HG03025 (cell line): ENCODE data around the gene GPR32.
"Not testable (repeated sequence)": the region's sequence is repeated elsewhere in the genome, so short reads cannot be mapped to it uniquely, and the experiment has no call there.

Experiments used
- ATAC-seq: cut with Tn5 transposase; IDR thresholded peaks from one replicate; pipeline ENCODE4 v1.9.1; 2021; ENCODE audit warnings: mild to moderate bottlenecking, moderate library complexity; ENCODE audit not compliant: unreplicated experiment, low FRiP score

The GPR32 gene

DNA sequence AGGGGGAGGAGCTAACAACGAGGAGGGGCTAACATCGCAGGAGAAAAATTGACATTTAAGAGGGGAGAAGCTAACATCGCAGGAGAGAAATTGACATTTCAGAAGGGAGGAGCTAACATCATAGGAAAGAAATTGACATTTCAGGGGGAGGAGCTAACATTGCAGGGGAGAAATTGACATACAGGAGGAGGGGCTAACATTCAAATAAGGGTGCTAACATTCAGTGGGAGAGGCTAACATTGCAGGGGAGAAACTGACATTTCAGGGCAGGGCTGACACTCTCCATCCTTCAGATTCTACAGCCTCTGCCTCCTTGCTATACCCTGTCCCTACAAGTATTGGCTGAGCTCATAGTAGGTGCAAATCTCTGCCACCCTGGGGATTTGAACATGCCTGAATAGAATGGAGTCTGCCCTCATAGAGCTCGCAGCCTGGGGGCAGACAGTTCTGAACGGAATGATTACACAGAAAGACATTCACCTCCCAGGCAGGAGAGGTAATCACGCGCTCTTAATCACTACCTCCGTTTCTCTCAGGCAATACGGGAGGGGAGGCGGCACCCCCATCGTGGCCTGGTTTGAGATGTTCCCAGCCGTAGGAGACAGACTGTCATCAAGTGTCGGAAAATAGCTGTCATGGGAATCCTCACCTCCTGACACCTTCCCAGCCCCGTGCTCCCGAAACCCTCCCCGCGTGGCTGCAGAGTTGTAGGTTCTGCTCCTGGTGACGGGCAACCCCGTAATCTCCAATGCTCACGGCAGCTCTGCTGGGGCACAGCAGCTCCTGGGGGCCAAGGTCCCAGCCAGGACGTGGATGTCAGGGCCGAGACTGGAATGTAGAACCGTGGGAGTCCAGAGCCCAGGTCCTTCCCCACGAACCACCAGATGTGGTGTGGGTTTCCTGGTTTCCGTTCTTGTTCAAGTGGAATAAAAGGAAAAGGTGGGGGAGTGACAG is 9.5 kb downstream of the GPR32 start:
- ATAC-seq = no peak

DNA sequence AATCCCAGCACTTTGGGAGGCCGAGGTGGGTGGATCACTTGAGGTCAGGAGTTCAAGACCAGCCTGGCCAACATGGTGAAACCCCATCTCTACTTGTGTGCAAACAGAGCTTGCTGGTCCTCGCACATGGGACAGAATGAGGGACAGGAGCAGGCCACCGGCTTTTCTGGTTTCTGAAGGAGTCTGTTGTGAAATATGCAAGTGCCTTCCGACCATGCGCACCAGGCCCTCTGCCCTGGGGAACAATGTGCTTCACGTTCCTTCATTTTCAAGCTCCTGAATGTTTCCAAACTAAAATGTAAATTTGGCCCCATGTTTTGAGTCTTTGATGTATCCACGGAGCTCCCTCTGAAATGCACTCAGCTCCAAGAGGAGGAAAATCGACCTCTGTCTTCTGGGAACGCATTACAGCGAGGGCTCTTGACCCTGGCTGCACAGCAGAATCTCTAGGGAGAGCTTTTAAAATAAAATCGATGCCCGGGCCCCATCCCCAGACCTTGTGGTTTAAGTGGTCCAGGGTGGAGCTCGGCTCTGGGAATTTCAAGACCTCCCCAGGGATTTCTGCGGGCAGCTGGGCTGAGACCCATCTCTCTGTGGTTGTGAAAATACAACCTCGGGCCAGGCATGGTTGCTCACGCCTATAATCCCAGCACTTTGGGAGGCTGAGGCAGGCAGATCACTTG is 10.6 kb downstream of the GPR32 start:
- ATAC-seq = no peak

DNA sequence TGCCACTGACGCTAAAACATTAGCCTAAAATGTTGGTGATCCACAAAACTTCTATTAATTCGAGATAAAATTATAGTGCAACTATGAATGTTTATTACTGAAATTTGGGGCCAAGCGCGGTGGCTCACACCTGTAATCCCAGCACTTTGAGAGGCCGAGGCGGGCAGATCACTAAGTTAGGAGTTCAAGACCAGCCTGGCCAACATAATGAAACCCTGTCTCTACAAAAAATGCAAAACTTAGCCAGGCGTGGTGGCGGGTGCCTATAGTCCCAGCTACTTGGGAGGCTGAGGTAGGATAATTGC is 13.5 kb downstream of the GPR32 start:
- ATAC-seq = not testable (repeated sequence)

DNA sequence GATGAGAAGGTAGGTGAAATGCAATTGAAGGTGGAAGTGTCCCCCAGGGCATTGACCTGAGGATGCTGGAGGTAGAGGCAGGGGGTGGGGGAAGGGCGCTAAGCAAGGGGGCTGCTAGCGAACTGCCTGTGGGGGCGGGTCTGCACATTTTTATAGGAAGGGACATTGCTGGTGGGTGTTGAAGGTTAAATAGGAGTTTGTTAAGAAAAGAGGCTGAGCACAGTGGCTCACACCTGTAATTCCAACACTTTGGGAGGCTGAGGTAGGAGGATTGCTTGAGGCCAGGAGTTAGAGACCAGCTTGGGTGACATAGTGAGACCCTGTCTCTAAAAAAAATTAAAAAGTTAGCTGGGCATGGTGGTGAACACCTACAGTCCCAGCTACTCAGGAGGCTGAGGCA is 14.4 kb downstream of the GPR32 start:
- ATAC-seq = no peak

DNA sequence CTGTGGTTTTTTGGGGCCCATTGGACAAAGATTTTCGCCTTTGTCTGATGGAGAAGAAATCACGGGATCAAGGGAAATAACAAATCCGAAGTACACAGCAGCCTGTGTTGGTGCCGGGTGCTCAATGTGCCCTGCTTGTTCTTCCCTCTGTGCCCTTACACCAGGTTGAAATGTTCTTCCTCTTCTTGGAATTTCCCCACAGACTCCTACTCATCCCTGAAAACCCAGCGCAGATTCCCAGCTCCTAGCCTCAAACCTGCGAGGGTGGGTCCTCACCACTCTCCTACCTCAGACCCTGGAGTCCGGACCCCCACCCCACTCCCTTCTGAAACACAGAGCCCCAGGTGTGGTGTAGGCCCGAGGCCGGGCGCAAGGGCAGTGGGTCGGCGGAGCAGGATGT is 15.1 kb downstream of the GPR32 start:
- ATAC-seq = no peak

DNA sequence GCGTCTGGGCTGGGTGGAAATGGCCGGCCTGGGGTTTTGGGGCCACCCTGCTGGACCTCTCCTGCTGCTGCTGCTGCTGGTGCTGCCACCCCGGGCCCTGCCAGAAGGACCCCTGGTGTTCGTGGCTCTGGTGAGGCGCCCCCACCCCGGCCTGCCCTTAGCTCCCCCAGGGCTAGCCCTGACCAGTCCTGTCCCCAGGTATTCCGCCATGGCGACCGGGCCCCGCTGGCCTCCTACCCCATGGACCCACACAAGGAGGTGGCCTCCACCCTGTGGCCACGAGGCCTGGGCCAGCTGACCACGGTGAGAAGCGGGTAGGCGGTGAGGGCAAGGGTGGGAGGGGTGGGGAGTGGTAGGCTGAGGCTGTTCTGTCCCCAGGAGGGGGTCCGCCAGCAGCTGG is 20.1 kb downstream of the GPR32 start, which contains the start of gene ACP4:
Gene ACP4 (plus strand): TSS at position 20 of the 400 bp plus-strand sequence. CDS start 0 bp downstream, at position 20.
- no peak for ATAC-seq

DNA sequence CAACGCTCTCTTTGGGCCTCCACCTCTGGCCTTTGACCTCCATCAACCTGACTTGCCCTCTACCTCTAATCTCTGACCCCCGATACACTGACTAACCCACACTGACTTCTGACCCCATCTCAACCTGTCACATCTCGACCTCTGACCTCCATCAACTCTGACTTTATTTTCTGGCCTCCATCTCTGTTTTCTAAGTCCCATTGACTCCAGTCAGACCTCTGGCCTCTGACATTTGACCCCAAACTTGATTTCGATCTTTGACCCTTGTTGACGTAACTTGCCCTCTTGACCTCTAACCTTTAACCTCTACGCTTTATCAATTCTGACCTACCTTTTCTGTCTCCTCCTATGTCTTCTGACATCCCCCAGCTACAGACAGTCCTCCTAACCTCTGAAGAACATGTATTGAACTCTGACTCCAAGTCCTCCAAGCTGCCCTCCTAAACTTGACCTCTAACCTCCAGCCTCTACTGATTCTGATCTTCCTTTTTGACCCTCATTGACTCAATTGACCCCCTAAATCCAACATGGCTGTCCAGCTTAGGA is 20.7 kb downstream of the GPR32 start:
- ATAC-seq = no peak

DNA sequence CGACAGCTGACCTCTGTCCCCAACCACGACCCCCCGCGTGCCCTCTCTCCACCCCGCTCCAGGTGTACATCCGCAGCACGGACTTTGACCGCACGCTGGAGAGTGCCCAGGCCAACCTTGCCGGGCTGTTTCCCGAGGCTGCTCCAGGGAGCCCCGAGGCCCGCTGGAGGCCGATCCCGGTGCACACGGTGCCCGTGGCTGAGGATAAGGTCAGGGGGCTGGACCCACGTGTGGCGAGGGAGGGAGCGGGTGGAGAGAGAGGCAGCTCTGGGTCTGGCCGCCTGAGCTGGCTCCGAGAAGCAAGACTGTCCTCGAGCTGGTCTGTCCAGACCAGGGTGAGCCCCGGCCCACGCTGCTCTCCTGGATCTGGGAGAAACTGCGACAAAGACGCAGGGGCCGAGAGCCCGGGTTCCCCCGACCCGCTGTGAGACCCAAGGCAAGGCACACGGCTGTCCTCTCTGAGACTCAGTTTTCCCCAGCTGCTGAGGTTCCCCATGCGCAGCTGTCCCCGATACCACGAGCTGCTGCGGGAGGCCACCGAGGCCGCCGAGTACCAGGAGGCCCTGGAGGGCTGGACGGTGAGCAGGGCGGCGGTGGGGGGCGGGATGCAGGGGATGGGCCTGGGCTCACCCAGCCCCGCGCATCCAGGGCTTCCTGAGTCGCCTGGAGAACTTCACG is 21.5 kb downstream of the GPR32 start:
- no peak for ATAC-seq

DNA sequence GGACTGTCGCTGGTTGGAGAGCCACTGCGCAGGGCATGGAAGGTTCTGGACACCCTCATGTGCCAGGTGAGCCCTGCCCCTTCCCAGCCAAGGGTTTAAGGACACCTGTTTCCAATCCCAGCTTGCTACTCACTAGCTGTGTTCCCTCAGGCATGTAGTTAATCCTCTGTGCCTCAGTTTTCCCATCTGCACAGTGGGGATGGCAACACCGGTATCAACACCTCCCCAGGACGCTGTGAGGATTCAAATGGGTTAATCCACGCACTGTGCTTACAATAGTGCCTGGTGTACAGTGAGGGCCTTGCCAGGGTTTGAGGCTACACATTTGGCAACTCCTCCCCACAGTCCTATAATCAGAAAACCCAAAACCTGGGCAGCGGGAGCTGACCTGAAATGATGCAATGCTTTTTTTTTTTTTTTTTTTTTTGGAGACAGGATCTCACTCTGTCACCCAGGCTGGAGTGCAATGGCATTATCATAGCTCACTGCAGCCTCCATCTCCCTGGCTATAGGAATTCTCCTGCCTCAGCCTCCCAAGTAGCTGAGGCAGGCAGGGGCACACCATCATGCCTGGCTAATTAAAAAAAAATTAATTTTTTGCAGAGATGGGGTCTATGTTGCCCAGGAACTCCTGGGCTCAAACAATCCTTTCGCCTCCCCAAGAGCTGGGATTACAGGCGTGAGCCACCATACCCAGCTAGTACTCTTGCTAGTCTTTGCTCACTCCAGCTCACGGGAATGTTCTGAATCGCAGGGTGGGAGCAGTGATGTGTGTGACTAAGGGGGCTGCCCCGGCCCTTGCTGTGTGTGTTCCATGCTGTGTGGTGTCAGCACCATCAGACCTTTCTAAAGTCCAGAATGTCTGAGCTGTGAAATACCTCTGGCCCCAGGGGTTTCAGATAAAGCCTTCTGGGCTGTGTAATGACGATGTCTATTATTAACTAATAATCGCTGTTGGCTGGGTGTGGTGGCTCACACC is 22.3 kb downstream of the GPR32 start:
- no peak for ATAC-seq

DNA sequence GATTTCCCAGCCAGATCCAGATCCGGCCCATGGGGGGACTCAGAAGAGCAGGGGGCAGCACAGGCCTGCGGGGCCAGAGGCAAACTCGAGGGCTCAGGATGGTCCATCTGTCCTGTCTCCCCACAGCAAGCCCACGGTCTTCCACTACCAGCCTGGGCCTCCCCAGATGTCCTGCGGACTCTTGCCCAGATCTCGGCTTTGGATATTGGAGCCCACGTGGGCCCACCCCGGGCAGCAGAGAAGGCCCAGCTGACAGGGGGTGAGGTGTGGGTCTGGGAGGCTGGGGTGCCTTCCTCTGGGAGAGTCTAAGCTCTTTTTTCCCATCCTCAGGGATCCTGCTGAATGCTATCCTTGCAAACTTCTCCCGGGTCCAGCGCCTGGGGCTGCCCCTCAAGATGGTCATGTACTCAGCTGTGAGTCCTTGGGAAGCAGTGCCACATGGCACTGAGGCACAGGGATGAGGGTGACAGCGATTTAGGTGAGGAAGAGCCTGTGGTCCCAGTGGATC is 23.3 kb downstream of the GPR32 start:
- no peak for ATAC-seq

DNA sequence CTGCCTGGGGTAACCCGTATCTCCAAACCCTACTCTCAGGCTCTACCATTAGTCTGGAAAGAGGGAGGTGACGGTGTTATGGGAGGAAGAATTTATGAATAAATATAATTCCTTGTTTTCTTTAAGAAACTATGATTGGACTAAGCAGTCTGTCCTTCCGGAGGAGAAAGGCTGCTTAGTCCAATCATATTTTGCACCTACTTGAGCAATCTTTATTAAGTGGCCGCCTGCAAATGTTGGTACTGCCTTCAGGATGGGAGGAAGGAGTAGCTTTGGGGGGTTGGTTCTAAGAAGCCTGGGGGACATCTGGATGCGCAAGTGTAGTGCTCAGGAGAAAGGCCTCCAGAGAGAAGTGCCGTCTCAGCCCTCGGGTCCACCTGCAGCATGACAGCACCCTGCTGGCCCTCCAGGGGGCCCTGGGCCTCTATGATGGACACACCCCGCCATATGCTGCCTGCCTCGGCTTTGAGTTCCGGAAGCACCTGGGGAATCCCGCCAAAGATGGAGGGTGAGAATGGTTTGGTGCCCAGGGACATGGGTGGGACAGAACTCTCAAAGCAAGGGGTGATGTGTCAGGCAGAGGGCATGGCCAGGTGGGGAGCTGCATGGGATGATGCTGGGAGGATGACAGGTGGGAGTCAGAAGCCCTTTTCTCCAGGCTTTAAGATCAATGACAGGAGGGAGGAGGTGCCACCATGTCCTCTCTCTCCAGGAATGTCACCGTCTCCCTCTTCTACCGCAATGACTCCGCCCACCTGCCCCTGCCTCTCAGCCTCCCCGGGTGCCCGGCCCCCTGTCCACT is 24.0 kb downstream of the GPR32 start:
- ATAC-seq = no peak

DNA sequence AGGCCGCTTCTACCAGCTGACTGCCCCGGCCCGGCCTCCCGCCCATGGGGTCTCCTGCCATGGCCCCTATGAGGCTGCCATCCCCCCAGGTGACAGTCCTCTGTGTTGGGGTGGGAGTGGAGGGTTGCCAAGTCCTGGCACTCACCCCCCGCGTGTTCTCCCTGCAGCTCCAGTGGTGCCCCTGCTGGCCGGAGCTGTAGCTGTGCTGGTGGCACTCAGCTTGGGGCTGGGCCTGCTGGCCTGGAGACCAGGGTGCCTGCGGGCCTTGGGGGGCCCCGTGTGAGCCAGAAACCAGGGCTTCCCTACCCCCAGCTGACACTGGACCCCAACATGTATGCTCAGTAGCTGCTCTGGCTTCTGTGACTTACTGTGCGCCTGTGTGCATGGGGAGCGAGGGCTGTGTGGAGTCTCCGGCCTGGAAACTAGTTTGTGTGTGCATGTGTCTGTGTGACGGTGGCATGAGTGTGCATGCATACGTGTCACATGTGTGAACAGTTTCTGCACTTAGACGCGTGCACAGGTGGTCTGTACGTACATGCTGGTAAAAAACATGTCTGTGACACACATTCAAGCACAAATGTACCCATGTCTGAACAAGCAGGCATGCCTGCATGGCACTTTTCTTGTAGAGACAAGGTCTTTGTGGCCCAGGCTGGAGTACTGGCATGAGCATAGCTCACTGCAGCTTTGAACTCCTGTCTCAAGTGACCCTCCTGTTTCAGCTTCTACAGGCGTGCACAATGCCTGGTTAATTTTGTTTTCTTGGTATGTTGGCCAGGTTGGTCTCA is 24.8 kb downstream of the GPR32 start:
- ATAC-seq = no peak

DNA sequence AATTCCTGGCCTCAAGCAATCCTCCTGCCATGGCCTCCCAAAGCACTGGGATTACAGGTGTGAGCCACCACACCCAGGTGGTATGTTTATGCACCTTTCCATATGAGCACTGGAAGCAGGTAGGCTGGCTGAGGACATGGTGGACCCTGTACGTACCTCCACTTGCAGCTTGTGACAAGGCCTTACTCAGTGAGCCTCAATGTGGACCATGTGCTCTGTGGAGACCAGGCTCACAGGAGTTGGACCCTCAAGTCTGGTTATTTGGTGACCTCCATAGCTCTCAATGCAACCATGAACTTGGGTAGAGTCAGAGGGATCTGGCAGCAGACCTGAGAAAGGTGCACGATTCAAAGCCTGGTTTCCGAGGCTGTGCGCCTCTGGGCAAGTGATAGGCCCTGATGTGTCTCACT is 25.4 kb downstream of the GPR32 start:
- no peak for ATAC-seq

DNA sequence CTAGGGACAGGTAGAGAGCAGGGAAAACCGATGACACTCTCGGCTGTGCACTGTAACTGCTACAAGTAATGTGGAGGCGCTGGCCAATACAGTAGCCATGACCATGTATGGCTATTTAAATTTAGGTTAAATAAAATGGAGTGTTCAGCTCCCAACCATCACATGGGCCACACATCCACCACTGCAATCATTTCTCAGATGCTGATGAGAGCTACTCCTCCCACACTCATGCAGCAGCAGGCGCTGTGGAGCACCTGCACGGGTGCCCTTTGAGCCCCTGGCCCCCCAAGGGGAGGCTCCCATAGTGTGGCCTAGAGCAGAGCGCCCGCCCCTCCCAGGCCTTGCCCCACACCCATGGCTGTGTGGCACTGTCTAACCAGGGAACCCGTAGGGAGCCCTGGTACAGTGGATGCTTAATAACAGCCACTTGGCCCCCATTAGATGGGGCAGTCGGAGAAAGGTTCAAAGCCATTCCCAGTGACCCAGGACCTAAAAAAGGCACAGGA is 25.9 kb downstream of the GPR32 start:
- no peak for ATAC-seq

DNA sequence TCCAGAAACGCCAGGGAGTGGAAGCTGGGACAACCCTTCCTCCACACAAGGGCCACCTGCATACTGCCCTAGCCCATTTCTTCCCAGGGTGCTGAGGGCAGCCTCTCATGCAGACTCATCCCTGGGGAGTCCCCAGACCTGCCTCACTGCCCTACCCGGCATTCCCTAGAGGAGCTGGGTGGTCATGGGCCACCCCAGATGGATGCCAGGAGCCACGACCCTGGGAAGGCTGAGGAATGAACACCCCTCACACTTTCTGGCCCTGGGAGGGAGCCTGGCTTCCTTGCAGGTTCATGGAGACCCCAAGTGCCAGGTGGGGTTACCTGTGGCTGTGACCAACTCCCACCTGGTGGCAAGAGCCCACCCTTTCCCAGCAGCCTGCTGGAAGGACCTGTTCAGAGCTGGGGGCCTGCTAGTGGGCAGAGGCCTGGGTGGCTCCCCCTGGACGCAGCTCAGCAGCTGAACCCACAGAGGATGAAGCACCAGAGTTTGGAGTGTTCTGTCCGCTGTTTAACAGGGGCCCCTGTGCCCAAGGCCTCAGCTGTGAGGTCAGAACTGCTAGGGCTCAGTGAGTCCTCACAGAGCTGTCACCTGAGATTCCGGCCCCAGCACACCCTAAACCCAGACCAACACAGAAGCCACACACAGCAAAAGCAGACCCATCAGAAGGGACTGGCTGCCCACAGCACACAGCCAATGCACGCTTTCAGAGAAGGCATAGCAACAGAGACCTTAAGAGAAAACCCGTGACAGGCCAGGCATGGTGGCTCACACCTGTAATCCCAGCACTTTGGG is 26.6 kb downstream of the GPR32 start:
- no peak for ATAC-seq

DNA sequence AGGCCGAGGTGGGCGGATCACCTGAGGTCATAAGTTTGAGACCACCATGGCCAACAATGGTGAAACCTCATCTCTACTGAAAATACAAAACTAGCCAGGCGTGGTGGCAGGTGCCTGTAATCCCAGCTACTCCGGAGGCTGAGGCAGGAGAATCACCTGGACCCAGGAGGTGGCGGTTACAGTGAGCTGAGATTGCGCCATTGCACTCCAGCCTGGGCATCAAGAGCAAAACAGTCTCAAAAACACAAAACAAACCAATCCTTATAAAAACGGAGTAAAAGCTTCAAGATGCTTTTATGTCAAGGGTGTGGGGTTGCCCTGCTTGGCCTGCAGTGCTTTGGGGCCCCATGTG is 27.1 kb downstream of the GPR32 start:
- no peak for ATAC-seq
